HCT116 (cell line): ENCODE data around the gene XAF1. TPM values are rescaled to one million over a fixed set of nuclear protein-coding genes. Genes with fewer than 3 reads are reported as not detected.

Experiments used
- ATAC-seq: fragments of 200-7000 bp; cut with Tn5 transposase; 2 replicates; pipeline ENCODE4 v1.9.1; 2020; ENCODE audit warnings: mild to moderate bottlenecking, moderate library complexity
- BruUV-seq: library from RNA; stranded (reverse); fragments of 400-500 nt; replicated peaks from 2 replicates; lab custom pipeline; 2021; lab: Mats Ljungman, UMichigan
- CTCF ChIA-PET: fragments of 300-600 bp; sonication (Branson Sonifier 250); formaldehyde crosslinking; loops from one replicate; lab custom pipeline; 2021; ENCODE audit warnings: antibody characterized with exemption; lab: Charles Lee
- POLR2A ChIA-PET: fragments of 300-600, 350-600 bp; sonication (Branson Sonifier 250); formaldehyde crosslinking; loops from one replicate; lab custom pipeline; 2021; ENCODE audit warnings: antibody characterized with exemption; lab: Charles Lee
- RAD21 ChIA-PET, 2 experiments: fragments of 300-600 bp; sonication (Branson Sonifier 250); formaldehyde crosslinking; loops; one replicate each; lab custom pipeline; 2023; ENCODE audit warnings: low total read pairs in 2 of 2; ENCODE audit not compliant: uncharacterized antibody in 2 of 2, unreplicated experiment in 2 of 2, low non-redundant PET in 1 of 2; lab: Charles Lee
- DNase-seq: peaks from one replicate; pipeline ENCODE4 v3.0.0-alpha.2; 2010; ENCODE audit warnings: low read depth, low spot score
- H2AFZ ChIP-seq: fragments of 200-600 bp; shearing (Covaris generic), sonication (generic); 2 replicates; pipeline ENCODE4 v1.6.1; 2017; ENCODE audit warnings: low read depth, mixed run types, mixed read lengths, antibody characterized with exemption, low read length; ENCODE audit not compliant: poor library complexity, severe bottlenecking
- H3K27ac ChIP-seq: 2 replicates; pipeline ENCODE4 v1.5.1; 2012; ENCODE audit warnings: low read depth, low read length
- H3K27me3 ChIP-seq: fragments of 200-600 bp; sonication (generic); 2 replicates; pipeline ENCODE4 v1.6.1; 2016; ENCODE audit warnings: mixed run types, low read length, mixed read lengths; ENCODE audit not compliant: insufficient read depth
- H3K36me3 ChIP-seq, 2 experiments: fragments of 200-500 bp in 1 of 2; fragments of 200-600 bp in 1 of 2; sonication (Bioruptor generic) in 1 of 2; sonication (generic) in 1 of 2; 2 replicates each; pipeline versions ENCODE4 v1.5.1 to v1.6.1; 2014 to 2016; ENCODE audit warnings: low read length in 2 of 2, inconsistent platforms in 1 of 2, mixed read lengths in 1 of 2, mixed run types in 1 of 2; ENCODE audit not compliant: insufficient read depth in 2 of 2, control insufficient read depth in 1 of 2
- H3K4me1 ChIP-seq, 2 experiments: fragments of 200-600 bp in 1 of 2; sonication (generic) in 1 of 2; 2 replicates each; pipeline versions ENCODE4 v1.5.1 to v1.6.1; 2012 to 2017; ENCODE audit warnings: low read length in 2 of 2, inconsistent platforms in 1 of 2, mild to moderate bottlenecking in 1 of 2, mixed read lengths in 1 of 2, mixed run types in 1 of 2, moderate library complexity in 1 of 2; ENCODE audit not compliant: insufficient read depth in 2 of 2, control insufficient read depth in 1 of 2
- H3K4me2 ChIP-seq: fragments of 200-600 bp; sonication (generic); 2 replicates; pipeline ENCODE4 v1.6.1; 2017; ENCODE audit warnings: mixed run types, low read length, mixed read lengths
- H3K4me3 ChIP-seq, 2 experiments: fragments of 200-600 bp in 1 of 2; sonication (generic) in 1 of 2; replicated peaks in 1 of 2; 2 replicates each; pipeline ENCODE4 v1.5.1; 2011 to 2016; ENCODE audit warnings: low read length in 2 of 2, control low read depth in 1 of 2, low read depth in 1 of 2, mild to moderate bottlenecking in 1 of 2, mixed read lengths in 1 of 2, mixed run types in 1 of 2
- H3K79me2 ChIP-seq: fragments of 200-600 bp; sonication (generic); 2 replicates; pipeline ENCODE4 v1.6.1; 2017; ENCODE audit warnings: mild to moderate bottlenecking, mixed run types, low read length, moderate library complexity, mixed read lengths; ENCODE audit not compliant: insufficient read depth
- H3K9ac ChIP-seq: fragments of 200-600 bp; sonication (generic); 2 replicates; pipeline ENCODE4 v1.6.1; 2016; ENCODE audit warnings: low read length, mixed read lengths
- H3K9me2 ChIP-seq: fragments of 200-600 bp; sonication (generic), shearing (Covaris generic); 2 replicates; pipeline ENCODE4 v1.6.1; 2017; ENCODE audit warnings: mixed run types, mild to moderate bottlenecking, moderate library complexity; ENCODE audit not compliant: insufficient read depth
- H3K9me3 ChIP-seq, 2 experiments: fragments of 200-500 bp in 1 of 2; fragments of 200-600 bp in 1 of 2; sonication (Bioruptor generic) in 1 of 2; sonication (generic) in 1 of 2; 2 replicates each; pipeline ENCODE4 v1.6.1; 2014 to 2017; ENCODE audit warnings: low read length in 2 of 2, mixed read lengths in 2 of 2, inconsistent platforms in 1 of 2, low read depth in 1 of 2, mild to moderate bottlenecking in 1 of 2, mixed run types in 1 of 2, moderate library complexity in 1 of 2; ENCODE audit not compliant: control insufficient read depth in 1 of 2, insufficient read depth in 1 of 2
- H4K20me1 ChIP-seq: fragments of 200-600 bp; sonication (generic), shearing (Covaris generic); 2 replicates; pipeline ENCODE4 v1.6.1; 2017; ENCODE audit warnings: mixed run types, mild to moderate bottlenecking, moderate library complexity; ENCODE audit not compliant: insufficient read depth
- ATF3 ChIP-seq: IDR thresholded peaks from 2 replicates; pipeline ENCODE4 v1.6.1; 2012
- CTCF ChIP-seq, 3 experiments: fragments of 200-600 bp in 1 of 3; sonication (generic) in 1 of 3; IDR thresholded peaks in 2 of 3; conservative IDR thresholded peaks in 1 of 3; 2 replicates each; pipeline ENCODE4 v1.5.1; 2012 to 2017; ENCODE audit warnings: low read depth in 2 of 3, low read length in 2 of 3, antibody characterized with exemption in 1 of 3, borderline replicate concordance in 1 of 3, control low read depth in 1 of 3, mild to moderate bottlenecking in 1 of 3, mixed read lengths in 1 of 3, mixed run types in 1 of 3, moderate library complexity in 1 of 3; ENCODE audit not compliant: insufficient read depth in 1 of 3
- REST ChIP-seq: IDR thresholded peaks from 2 replicates; pipeline ENCODE4 v1.6.1; 2012; ENCODE audit warnings: low read depth
- SIN3A ChIP-seq: IDR thresholded peaks from 2 replicates; pipeline ENCODE4 v1.6.1; 2012; ENCODE audit warnings: low read depth
- ZFX ChIP-seq: fragments of 450-650 bp; IDR thresholded peaks from 2 replicates; pipeline ENCODE4 v1.6.1; 2017
- ZNF274 ChIP-seq: fragments of 200-500 bp; sonication (Bioruptor generic); IDR thresholded peaks from 2 replicates; pipeline ENCODE4 v1.6.1; 2014; ENCODE audit warnings: mild to moderate bottlenecking, low read depth, low read length, inconsistent platforms
- intact Hi-C: fragments of 100-400 bp; cut with micrococcal nuclease; formaldehyde crosslinking; loops from 2 replicates; pipeline ENCODE4 v1.10.0; 2022
- total RNA-seq: library from RNA; stranded (reverse); gene quantifications from one replicate; pipeline ENCODE4 v1.2.1, GENCODE V29; 2021; ENCODE audit not compliant: unreplicated experiment

The XAF1 gene
- total RNA-seq, 1 experiment from 2014 or later: 0.25 TPM

- Histone ChIP-seq H3K4me2 (no peak overlapping the region), H3K9me2 (no peaks in the 10 kb centered on the region), H3K9me3 (no peaks in the 10 kb centered on the region), H3K27ac (no peak overlapping the region), H3K27me3 (no peaks in the 10 kb centered on the region), H2AFZ (no peak overlapping the region), H3K79me2 (no peaks in the 10 kb centered on the region; the same call in 1 of the 2 replicates), H4K20me1 (no peaks in the 10 kb centered on the region), H3K36me3 (no peaks in the 10 kb centered on the region), H3K4me3 (no peak overlapping the region), H3K4me1 (no peaks in the 10 kb centered on the region), H3K9ac (no peak overlapping the region)
- POLR2A ChIA-PET: no interaction called here
- BruUV-seq: no TSS peak
- CTCF ChIA-PET: no interaction called here
- no peak for TF ChIP-seq ATF3
- TF ChIP-seq CTCF (IDR thresholded peaks at IDR 0.05 in 2 of 3, conservative IDR thresholded peaks at IDR 0.05 in 1 of 3; ENCODE audit: borderline replicate concordance in 1 of 3, insufficient read depth in 1 of 3, low read depth in 2 of 3, low read length in 2 of 3): no peak
- no peak for TF ChIP-seq SIN3A
- no peak for TF ChIP-seq ZNF274
- ATAC-seq (no peak), DNase-seq (no peak)
- intact Hi-C loops: no loop called here
- RAD21 ChIA-PET: interaction anchor here in 1 of 2 experiments (0.6 kb wide), 1 partner anchor 141 kb away, joined by 3 read pairs; no protein-coding TSS in a partner anchor
Observed at GRCh38 chr17:6811510-6811909, 55.7 kb downstream of the XAF1 start.

- H3K79me2 ChIP-seq: no peaks in the 10 kb centered on the region; the same call in 1 of the 2 replicates
- H2AFZ ChIP-seq: no peak overlapping the region
- no peak for ATAC-seq
- H3K4me2 ChIP-seq: no peak overlapping the region
- ChIA-PET RAD21 (no interaction called here), POLR2A (no interaction called here), CTCF (no interaction called here)
- no peaks in the 10 kb centered on the region for H3K27me3 ChIP-seq
- H4K20me1 ChIP-seq: no peaks in the 10 kb centered on the region
- no TSS peak for BruUV-seq
- H3K36me3 ChIP-seq: no peaks in the 10 kb centered on the region
- H3K9me2 ChIP-seq: no peaks in the 10 kb centered on the region
- H3K4me3 ChIP-seq: no peak overlapping the region
- H3K9me3 ChIP-seq: no peaks in the 10 kb centered on the region
- no peak for DNase-seq
- intact Hi-C loops: no loop called here
- TF ChIP-seq ZFX (no peak), REST (no peak)
- H3K9ac ChIP-seq: no peak overlapping the region
- H3K4me1 ChIP-seq: no peaks in the 10 kb centered on the region
- H3K27ac ChIP-seq: no peak overlapping the region
Observed at GRCh38 chr17:6812295-6812694, 56.4 kb downstream of the XAF1 start.
